ENCODE results near the gene PLEKHF1. TPM values are rescaled to one million over a fixed set of nuclear protein-coding genes. Genes with fewer than 3 reads are reported as not detected.

Gene PLEKHF1
- total and polyA plus RNA-seq, 2 of the 13 experiments (the other 11 are each of a cell fraction or from before 2014, with no cell fraction given), result 2.9 to 3.8 TPM

GRCh38 chr19:29694669-29695627, 29.7 kb downstream of the PLEKHF1 start (continued):
- TF ChIP-seq, protein P1, sequence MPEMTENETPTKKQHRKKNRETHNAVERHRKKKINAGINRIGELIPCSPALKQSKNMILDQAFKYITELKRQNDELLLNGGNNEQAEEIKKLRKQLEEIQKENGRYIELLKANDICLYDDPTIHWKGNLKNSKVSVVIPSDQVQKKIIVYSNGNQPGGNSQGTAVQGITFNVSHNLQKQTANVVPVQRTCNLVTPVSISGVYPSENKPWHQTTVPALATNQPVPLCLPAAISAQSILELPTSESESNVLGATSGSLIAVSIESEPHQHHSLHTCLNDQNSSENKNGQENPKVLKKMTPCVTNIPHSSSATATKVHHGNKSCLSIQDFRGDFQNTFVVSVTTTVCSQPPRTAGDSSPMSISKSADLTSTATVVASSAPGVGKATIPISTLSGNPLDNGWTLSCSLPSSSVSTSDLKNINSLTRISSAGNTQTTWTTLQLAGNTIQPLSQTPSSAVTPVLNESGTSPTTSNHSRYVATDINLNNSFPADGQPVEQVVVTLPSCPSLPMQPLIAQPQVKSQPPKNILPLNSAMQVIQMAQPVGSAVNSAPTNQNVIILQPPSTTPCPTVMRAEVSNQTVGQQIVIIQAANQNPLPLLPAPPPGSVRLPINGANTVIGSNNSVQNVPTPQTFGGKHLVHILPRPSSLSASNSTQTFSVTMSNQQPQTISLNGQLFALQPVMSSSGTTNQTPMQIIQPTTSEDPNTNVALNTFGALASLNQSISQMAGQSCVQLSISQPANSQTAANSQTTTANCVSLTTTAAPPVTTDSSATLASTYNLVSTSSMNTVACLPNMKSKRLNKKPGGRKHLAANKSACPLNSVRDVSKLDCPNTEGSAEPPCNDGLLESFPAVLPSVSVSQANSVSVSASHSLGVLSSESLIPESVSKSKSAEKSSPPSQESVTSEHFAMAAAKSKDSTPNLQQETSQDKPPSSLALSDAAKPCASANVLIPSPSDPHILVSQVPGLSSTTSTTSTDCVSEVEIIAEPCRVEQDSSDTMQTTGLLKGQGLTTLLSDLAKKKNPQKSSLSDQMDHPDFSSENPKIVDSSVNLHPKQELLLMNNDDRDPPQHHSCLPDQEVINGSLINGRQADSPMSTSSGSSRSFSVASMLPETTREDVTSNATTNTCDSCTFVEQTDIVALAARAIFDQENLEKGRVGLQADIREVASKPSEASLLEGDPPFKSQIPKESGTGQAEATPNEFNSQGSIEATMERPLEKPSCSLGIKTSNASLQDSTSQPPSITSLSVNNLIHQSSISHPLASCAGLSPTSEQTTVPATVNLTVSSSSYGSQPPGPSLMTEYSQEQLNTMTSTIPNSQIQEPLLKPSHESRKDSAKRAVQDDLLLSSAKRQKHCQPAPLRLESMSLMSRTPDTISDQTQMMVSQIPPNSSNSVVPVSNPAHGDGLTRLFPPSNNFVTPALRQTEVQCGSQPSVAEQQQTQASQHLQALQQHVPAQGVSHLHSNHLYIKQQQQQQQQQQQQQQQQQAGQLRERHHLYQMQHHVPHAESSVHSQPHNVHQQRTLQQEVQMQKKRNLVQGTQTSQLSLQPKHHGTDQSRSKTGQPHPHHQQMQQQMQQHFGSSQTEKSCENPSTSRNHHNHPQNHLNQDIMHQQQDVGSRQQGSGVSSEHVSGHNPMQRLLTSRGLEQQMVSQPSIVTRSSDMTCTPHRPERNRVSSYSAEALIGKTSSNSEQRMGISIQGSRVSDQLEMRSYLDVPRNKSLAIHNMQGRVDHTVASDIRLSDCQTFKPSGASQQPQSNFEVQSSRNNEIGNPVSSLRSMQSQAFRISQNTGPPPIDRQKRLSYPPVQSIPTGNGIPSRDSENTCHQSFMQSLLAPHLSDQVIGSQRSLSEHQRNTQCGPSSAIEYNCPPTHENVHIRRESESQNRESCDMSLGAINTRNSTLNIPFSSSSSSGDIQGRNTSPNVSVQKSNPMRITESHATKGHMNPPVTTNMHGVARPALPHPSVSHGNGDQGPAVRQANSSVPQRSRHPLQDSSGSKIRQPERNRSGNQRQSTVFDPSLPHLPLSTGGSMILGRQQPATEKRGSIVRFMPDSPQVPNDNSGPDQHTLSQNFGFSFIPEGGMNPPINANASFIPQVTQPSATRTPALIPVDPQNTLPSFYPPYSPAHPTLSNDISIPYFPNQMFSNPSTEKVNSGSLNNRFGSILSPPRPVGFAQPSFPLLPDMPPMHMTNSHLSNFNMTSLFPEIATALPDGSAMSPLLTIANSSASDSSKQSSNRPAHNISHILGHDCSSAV (CRISPR knock-in tag; IDR thresholded peaks at IDR 0.05; ENCODE audit: borderline replicate concordance), result no peak
- peak; percentile 72 for TF ChIP-seq ZNF687 (CRISPR knock-in tag; IDR thresholded peaks at IDR 0.05)
- TF ChIP-seq ZNF556 (CRISPR knock-in tag; IDR thresholded peaks at IDR 0.05; ENCODE audit: borderline replicate concordance), result 0 out of 2 replicates have a peak, but pooled peaks have one; percentile 44
- peak; percentile 44; the same call in 1 of the 2 replicates for TF ChIP-seq MTA1 (CRISPR knock-in tag; IDR thresholded peaks at IDR 0.05; ENCODE audit: borderline replicate concordance)
- TF ChIP-seq ZNF619 (CRISPR knock-in tag; IDR thresholded peaks at IDR 0.05), result no peak
- TF ChIP-seq ZNF891 (CRISPR knock-in tag; IDR thresholded peaks at IDR 0.05), result no peak
- TF ChIP-seq NR2F1 (CRISPR knock-in tag; IDR thresholded peaks at IDR 0.05), result no peak
- peak; percentile 16; the same call in 1 of the 2 replicates for TF ChIP-seq NCOA2 (CRISPR knock-in tag; IDR thresholded peaks at IDR 0.05)
- peak; percentile 42; the same call in 1 of the 2 replicates for TF ChIP-seq RXRB (CRISPR knock-in tag; IDR thresholded peaks at IDR 0.05; ENCODE audit: borderline replicate concordance)
- 0 out of 2 replicates have a peak, but pooled peaks have one; percentile 27 for TF ChIP-seq MEF2D (CRISPR knock-in tag; IDR thresholded peaks at IDR 0.05)
